Motor neuron (in vitro differentiated cells): Measurements from ENCODE around the gene PCDH19. TPM values are rescaled to one million over a fixed set of nuclear protein-coding genes. Genes with fewer than 3 reads are reported as not detected.
"Not testable (repeated sequence)": the region's sequence is repeated elsewhere in the genome, so short reads cannot be mapped to it uniquely, and the experiment has no call there.

Experiments used
- ATAC-seq, 8 experiments: fragments of 200-7000 bp; cut with Tn5 transposase; replicated peaks in 6 of 8; 2 replicates each; pipeline ENCODE4 v1.8.0; 2021; ENCODE audit warnings: mild to moderate bottlenecking in 8 of 8, moderate library complexity in 8 of 8
- H3K27ac ChIP-seq, 2 donors: fragments of 250-450 bp; sonication (Bioruptor Pico); 2 replicates each; pipeline ENCODE4 v1.9.0; 2021; ENCODE audit warnings: antibody characterized with exemption in 2 of 2, mild to moderate bottlenecking in 2 of 2, moderate library complexity in 1 of 2
- H3K4me1 ChIP-seq, 2 donors: fragments of 250-450 bp; sonication (Bioruptor Pico); replicated peaks in 1 of 2; 2 replicates each; pipeline ENCODE4 v1.6.1; 2021; ENCODE audit warnings: antibody characterized with exemption in 2 of 2, mild to moderate bottlenecking in 2 of 2, moderate library complexity in 1 of 2
- H3K4me3 ChIP-seq, 5 donors: fragments of 250-450 bp; sonication (Bioruptor Pico); 2 replicates each; pipeline ENCODE4 v1.9.0; 2021; ENCODE audit warnings: antibody characterized with exemption in 5 of 5, mild to moderate bottlenecking in 5 of 5, moderate library complexity in 4 of 5
- WGBS, 10 experiments: fragments of 450-650 bp; shearing (Covaris generic); methylation state at CpG; one replicate each; pipeline ENCODE4 v1.0.0; 2022; 5-methylcytosine and 5-hydroxymethylcytosine counted together
- in situ Hi-C, 9 experiments: fragments of 400-800 bp; cut with MboI; loops; one replicate each; pipeline ENCODE4 v1.15.0; 2021; ENCODE audit warnings: low sequenced_read_pairs in 9 of 9, low pct_unique_long_range_greater_than_20kb in 2 of 9; ENCODE audit not compliant: unreplicated experiment in 9 of 9
- total RNA-seq, 8 experiments: library from RNA; unstranded; fragments of 300-600 nt; gene quantifications; 2 replicates each; pipeline versions ENCODE4 v1.2.3 to v1.2.4, GENCODE V29; 2022

The PCDH19 gene, protein sequence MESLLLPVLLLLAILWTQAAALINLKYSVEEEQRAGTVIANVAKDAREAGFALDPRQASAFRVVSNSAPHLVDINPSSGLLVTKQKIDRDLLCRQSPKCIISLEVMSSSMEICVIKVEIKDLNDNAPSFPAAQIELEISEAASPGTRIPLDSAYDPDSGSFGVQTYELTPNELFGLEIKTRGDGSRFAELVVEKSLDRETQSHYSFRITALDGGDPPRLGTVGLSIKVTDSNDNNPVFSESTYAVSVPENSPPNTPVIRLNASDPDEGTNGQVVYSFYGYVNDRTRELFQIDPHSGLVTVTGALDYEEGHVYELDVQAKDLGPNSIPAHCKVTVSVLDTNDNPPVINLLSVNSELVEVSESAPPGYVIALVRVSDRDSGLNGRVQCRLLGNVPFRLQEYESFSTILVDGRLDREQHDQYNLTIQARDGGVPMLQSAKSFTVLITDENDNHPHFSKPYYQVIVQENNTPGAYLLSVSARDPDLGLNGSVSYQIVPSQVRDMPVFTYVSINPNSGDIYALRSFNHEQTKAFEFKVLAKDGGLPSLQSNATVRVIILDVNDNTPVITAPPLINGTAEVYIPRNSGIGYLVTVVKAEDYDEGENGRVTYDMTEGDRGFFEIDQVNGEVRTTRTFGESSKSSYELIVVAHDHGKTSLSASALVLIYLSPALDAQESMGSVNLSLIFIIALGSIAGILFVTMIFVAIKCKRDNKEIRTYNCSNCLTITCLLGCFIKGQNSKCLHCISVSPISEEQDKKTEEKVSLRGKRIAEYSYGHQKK (N-terminal part only)
- 10 to 100 TPM in 4 of 8 experiments, 1 to 10 TPM in 2, under 1 TPM in 2; 0.20 to 11.2 (median 9.1) TPM for total RNA-seq

DNA sequence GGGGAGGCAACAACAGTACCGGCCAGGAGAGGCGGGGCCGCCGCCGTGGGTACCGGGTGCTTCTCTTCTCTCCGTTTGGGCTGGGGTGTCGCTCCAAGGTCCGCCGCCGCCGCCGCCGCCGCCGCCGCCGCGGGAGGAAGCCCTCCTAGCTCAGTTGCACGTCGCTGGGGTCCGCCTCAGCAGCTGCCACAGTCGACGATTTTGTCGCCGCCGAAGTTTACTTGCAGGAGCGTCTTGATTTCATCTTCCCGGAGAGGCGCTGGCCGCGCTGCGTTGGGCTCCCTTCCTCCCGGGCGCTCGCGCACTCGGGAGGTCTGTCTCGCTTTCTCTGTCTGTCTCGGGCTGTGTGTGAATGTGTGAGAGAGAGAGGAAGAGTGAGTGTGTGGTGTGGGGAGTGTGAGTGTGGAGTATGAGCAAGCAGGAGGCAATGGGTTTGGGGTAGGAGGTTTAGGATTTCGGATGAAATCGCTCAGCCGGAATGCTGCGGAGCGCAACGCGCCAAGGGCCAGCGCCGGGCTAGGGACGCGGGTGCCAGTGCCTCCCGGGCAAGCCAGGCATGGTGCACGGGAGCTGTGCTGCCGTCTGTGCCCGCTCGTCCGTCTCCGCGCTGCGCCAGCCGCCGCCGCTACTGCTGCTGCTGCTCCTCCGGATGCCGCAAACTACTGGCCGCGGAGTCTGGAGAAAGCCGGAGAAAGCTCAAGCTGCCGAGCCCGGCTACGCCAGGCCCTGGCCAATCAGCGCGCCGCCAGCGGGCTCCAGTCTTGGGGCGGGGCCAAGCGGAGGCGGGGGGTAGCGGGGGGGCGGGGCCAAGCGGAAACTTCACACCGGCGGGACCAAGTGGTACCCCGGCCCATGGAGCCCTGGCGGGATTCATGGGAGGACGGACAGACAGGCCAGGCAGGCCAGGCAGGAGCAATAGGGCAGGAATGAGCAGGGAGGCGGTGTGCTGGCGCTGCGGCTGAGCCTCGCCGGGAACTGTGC lies at the start of gene PCDH19:
TSS of gene PCDH19 (minus strand) at position 664 of the 981 bp plus-strand sequence. CDS start 1,676 bp downstream, outside the sequence.
- peak within 1 kb of the TSS in 1 of 2 donors; percentile 63 for H3K27ac ChIP-seq
- peaks cover 0 to 6% of the 10 kb centered on the region in 2 donors for H3K4me1 ChIP-seq
- in situ Hi-C loops = no loop called here
- peak within 1 kb of the TSS; percentile 41 to 76 (median 50) for H3K4me3 ChIP-seq
- WGBS, 10 experiments = 0% methylated on average over 2 of the region's 91 CpGs; no CpG with 5 or more reads in 9 of the 10 experiments
- ATAC-seq = peak; percentile 79 to 90 (median 84)

- H3K4me3 ChIP-seq = no peak overlapping the region
- WGBS, 10 experiments = 55 to 100% (median 100%) methylated on average over 1 to 6 of the region's 15 CpGs; no CpG with 5 or more reads in 6 of the 10 experiments
- no peaks in the 10 kb centered on the region for H3K4me1 ChIP-seq
- peak in 2 of 8 experiments; percentile 61 to 87 for ATAC-seq
- no peak overlapping the region for H3K27ac ChIP-seq
- in situ Hi-C loops = loop anchor here in 1 of 9 experiments (10.0 to 25.0 kb wide), 2 partner anchors 55 to 162 kb away; no protein-coding TSS in a partner anchor
Observed at GRCh38 chrX:100449696-100450608, 39.9 kb upstream of the PCDH19 start.

DNA sequence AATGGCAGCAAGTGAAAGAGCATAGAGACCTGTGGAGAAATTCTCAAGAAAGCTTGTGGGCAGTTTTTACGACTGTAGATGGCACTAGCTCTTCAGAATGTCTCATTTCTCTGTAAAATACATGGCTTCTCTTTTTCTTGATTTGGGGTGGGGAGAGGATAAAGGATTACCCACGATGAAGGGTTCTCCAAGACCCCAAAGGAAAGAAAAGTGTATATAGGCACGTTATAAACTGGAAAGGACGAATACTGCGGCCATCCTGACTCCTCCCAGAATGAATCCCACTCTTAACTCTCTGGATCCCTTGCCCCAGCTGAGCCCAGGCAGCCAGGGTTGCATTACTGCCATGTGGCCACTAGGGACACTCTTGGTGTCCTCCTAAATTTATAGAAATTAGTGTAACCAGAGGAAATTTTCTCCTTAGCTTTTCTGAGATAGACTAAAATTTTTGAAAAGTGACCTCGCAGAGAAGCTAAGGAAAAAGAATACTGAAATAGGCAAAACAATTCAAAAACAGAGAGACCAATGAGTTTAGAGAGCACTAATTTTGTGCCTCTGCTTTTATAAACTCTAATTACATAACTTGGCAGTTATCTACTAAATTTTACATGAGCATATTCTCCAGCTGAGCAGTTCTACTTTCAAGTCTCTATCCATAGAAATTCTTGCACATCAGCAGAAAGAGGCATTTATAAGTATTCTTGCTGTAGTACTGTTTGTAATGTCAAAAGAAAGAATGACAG lies 37.8 kb upstream of the PCDH19 start:
- peak in 6 of 8 experiments; percentile 46 to 96 (median 70) for ATAC-seq
- peak overlapping the region; percentile 21 to 41 (median 31) for H3K4me3 ChIP-seq
- in situ Hi-C loops = loop anchor here in 1 of 9 experiments (10.0 to 25.0 kb wide), 2 partner anchors 57 to 164 kb away; no protein-coding TSS in a partner anchor
- H3K27ac ChIP-seq = no peak overlapping the region
- WGBS, 10 experiments = 0% methylated on average over 1 to 6 of the region's 6 CpGs; no CpG with 5 or more reads in 3 of the 10 experiments
- H3K4me1 ChIP-seq = no peaks in the 10 kb centered on the region

GRCh38 chrX:100445593-100445992 lies 35.5 kb upstream of the PCDH19 start:
- no peak for ATAC-seq
- no peak overlapping the region for H3K4me3 ChIP-seq
- H3K4me1 ChIP-seq = no peaks in the 10 kb centered on the region
- in situ Hi-C loops = loop anchor here in 1 of 9 experiments (10.0 to 25.0 kb wide), 2 partner anchors 59 to 167 kb away; no protein-coding TSS in a partner anchor
- no peak overlapping the region for H3K27ac ChIP-seq

DNA sequence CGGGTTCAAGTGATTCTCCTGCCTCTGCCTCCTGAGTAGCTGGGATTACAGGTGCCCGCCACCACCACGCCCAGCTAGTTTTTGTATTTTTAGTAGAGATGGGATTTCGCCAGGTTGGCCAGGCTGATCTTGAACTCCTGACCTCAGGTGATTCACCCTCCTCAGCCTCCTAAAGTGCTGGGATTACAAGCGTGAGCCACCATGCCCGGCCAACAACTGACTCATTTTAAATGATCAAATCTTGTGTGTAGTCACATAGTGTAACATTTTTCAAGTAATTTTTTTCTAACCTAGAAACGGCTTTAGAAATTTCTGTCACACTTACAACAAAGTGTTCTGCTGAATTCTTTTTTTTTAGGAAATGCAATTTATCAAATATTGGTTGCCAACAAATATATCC lies 31.2 kb upstream of the PCDH19 start:
- not testable (repeated sequence) for ATAC-seq, H3K4me3 ChIP-seq, H3K4me1 ChIP-seq, H3K27ac ChIP-seq
- in situ Hi-C loops = loop anchor here in 1 of 9 experiments (10.0 to 25.0 kb wide), 2 partner anchors 63 to 171 kb away; no protein-coding TSS in a partner anchor
- 19 to 100% (median 100%) methylated on average over 1 to 7 of the region's 7 CpGs; no CpG with 5 or more reads in 5 of the 10 experiments for WGBS, 10 experiments

DNA sequence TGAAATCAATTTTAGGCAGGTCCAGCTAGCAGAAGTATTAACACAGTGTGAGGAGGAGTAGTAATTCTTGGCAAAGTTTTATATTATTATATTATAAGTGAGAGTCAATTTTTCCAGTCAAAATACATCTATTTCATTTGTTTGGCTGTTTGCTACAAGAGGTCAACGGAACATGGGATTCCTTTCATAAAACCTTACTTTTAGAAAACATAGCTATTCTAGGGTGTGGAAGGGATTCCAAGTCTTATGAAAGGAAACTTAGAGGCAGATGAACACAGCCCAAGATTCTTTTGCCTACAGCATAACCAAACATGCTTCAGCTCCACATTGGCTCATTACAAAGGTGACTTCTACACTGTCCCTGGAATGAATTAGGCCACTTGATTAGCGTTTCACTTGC lies 29.9 kb upstream of the PCDH19 start:
- no peak for ATAC-seq
- Histone ChIP-seq H3K4me3 (no peak overlapping the region), H3K4me1 (no peaks in the 10 kb centered on the region), H3K27ac (no peak overlapping the region)
- 57 to 100% (median 90%) methylated on average over 1 to 2 of the region's 2 CpGs; no CpG with 5 or more reads in 5 of the 10 experiments for WGBS, 10 experiments
- in situ Hi-C loops = loop anchor here in 1 of 9 experiments (10.0 to 25.0 kb wide), 2 partner anchors 65 to 172 kb away; no protein-coding TSS in a partner anchor

GRCh38 chrX:100435726-100436125 lies 25.7 kb upstream of the PCDH19 start:
- Histone ChIP-seq H3K4me3 (no peak overlapping the region), H3K4me1 (no peaks in the 10 kb centered on the region), H3K27ac (no peak overlapping the region)
- in situ Hi-C loops = loop anchor here in 1 of 9 experiments (25.0 kb wide), 1 partner anchor 177 kb away; no protein-coding TSS in a partner anchor
- ATAC-seq = no peak

GRCh38 chrX:100424012-100424411 lies 13.9 kb upstream of the PCDH19 start:
- Histone ChIP-seq H3K4me3 (no peak overlapping the region), H3K27ac (no peak overlapping the region), H3K4me1 (no peaks in the 10 kb centered on the region)
- 0 to 57% (median 32%) methylated on average over 2 to 4 of the region's 4 CpGs; no CpG with 5 or more reads in 7 of the 10 experiments for WGBS, 10 experiments
- in situ Hi-C loops = no loop called here
- peak in 3 of 8 experiments; percentile 89 to 93 (median 89) for ATAC-seq

DNA sequence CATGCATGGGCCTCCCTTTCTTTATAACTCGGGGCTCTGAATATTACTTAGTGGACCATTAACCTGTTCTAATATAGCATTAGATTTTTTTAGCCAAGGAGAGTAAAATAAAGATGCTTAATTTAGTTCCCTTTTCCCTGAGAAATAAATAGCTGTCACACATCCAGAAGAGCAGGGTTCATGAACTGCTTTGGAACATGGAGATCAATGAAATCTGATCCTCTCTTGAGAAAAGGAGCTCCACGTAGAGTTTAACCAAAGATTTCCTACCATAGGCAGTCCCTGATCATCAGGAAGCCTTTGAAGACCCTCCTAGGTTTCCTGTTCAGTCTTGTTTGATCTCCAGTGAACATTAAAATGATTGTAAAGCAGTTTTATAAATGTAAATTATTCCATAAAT lies 8.5 kb upstream of the PCDH19 start:
- in situ Hi-C loops = no loop called here
- ATAC-seq = peak in 1 of 8 experiments; percentile 32
- Histone ChIP-seq H3K27ac (no peak overlapping the region), H3K4me3 (no peak overlapping the region), H3K4me1 (peaks cover 11% of the 10 kb centered on the region in 2 donors)
- 43 to 70% (median 47%) methylated on average over 1 to 2 of the region's 2 CpGs; no CpG with 5 or more reads in 6 of the 10 experiments for WGBS, 10 experiments

GRCh38 chrX:100417681-100418080 lies 7.6 kb upstream of the PCDH19 start:
- 10% methylated on average over 2 of the region's 3 CpGs; no CpG with 5 or more reads in 9 of the 10 experiments for WGBS, 10 experiments
- in situ Hi-C loops = no loop called here
- ATAC-seq = peak in 1 of 8 experiments; percentile 19

More at GRCh38 chrX:100417681-100418080, 7.6 kb upstream of the PCDH19 start:
- Histone ChIP-seq H3K27ac (peak overlapping the region in 1 of 2 donors; percentile 27), H3K4me3 (no peak overlapping the region), H3K4me1 (peaks cover 11 to 13% of the 10 kb centered on the region in 2 donors)
